Thoracic aorta (tissue), 2 donors: ENCODE measurements around the gene DUSP1. TPM values are rescaled to one million over a fixed set of nuclear protein-coding genes. Genes with fewer than 3 reads are reported as not detected.

Source experiments
- ATAC-seq: fragments of 150-250 bp; one replicate; pipeline ENCODE4 v1.8.0; 2017; ENCODE audit warnings: low read depth; ENCODE audit not compliant: insufficient number of reproducible peaks, low FRiP score
- DNase-seq: peaks from one replicate; pipeline ENCODE4 v3.0.0-alpha.2; 2020; ENCODE audit warnings: low spot score
- H3K27ac ChIP-seq, 2 donors: fragments of 200-600 bp; sonication (generic); 1 replicate in 1 of 2; 2 replicates in 1 of 2; pipeline ENCODE4 v1.5.1; 2016; ENCODE audit warnings: mild to moderate bottlenecking in 2 of 2, moderate library complexity in 2 of 2
- H3K27me3 ChIP-seq: fragments of 200-600 bp; sonication (generic); replicated peaks from 2 replicates; pipeline ENCODE4 v1.6.0; 2016; ENCODE audit warnings: mild to moderate bottlenecking; ENCODE audit not compliant: insufficient read depth
- H3K36me3 ChIP-seq: fragments of 200-600 bp; sonication (generic); one replicate; pipeline ENCODE4 v1.5.1; 2016
- H3K4me1 ChIP-seq, 2 donors: fragments of 200-600 bp; sonication (generic); 1 replicate in 1 of 2; 2 replicates in 1 of 2; pipeline versions ENCODE4 v1.5.1 to v1.6.0; 2016; ENCODE audit warnings: low read depth in 2 of 2, mild to moderate bottlenecking in 1 of 2; ENCODE audit not compliant: control insufficient read depth in 1 of 2
- H3K4me3 ChIP-seq: fragments of 200-600 bp; sonication (generic); 2 replicates; pipeline ENCODE4 v1.5.1; 2016; ENCODE audit warnings: mild to moderate bottlenecking
- H3K9me3 ChIP-seq: fragments of 200-600 bp; sonication (generic); 2 replicates; pipeline ENCODE4 v1.5.1; 2016
- total RNA-seq, 2 donors: library from RNA; depleted of rRNA; stranded (reverse); fragments of >200 nt; gene quantifications; one replicate each; pipeline versions ENCODE4 v1.1.0 to v1.2.3, GENCODE V29; 2016
- TF ChIP-seq, protein P1 (sequence below): fragments of 200-600 bp; sonication (generic); IDR thresholded peaks from one replicate; pipeline ENCODE4 v1.5.1; 2019; ENCODE audit warnings: antibody characterized with exemption

Gene DUSP1
- total RNA-seq, 2 donors from 2014 or later: 813 to 3,699 TPM

- peaks cover 25 to 53% of the 10 kb centered on the region in 2 donors for H3K4me1 ChIP-seq
- no peaks in the 10 kb centered on the region for H3K9me3 ChIP-seq
- TF ChIP-seq, protein P1, sequence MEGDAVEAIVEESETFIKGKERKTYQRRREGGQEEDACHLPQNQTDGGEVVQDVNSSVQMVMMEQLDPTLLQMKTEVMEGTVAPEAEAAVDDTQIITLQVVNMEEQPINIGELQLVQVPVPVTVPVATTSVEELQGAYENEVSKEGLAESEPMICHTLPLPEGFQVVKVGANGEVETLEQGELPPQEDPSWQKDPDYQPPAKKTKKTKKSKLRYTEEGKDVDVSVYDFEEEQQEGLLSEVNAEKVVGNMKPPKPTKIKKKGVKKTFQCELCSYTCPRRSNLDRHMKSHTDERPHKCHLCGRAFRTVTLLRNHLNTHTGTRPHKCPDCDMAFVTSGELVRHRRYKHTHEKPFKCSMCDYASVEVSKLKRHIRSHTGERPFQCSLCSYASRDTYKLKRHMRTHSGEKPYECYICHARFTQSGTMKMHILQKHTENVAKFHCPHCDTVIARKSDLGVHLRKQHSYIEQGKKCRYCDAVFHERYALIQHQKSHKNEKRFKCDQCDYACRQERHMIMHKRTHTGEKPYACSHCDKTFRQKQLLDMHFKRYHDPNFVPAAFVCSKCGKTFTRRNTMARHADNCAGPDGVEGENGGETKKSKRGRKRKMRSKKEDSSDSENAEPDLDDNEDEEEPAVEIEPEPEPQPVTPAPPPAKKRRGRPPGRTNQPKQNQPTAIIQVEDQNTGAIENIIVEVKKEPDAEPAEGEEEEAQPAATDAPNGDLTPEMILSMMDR: no peak
- no peaks in the 10 kb centered on the region for H3K27me3 ChIP-seq
- no peaks in the 10 kb centered on the region for H3K36me3 ChIP-seq
- H3K4me3 ChIP-seq: no peak overlapping the region
- peak overlapping the region; percentile 43 to 47 for H3K27ac ChIP-seq
- ATAC-seq (peak; percentile 27), DNase-seq (peak; percentile 46)
These were observed 30.2 kb upstream of the DUSP1 start for GRCh38 chr5:172801179-172801671.

GRCh38 chr5:172800088-172800551 lies 29.1 kb upstream of the DUSP1 start:
- Histone ChIP-seq H3K27ac (peak overlapping the region; percentile 63 to 96), H3K27me3 (no peaks in the 10 kb centered on the region), H3K36me3 (no peaks in the 10 kb centered on the region), H3K9me3 (no peaks in the 10 kb centered on the region), H3K4me1 (peaks cover 31 to 61% of the 10 kb centered on the region in 2 donors), H3K4me3 (no peak overlapping the region)
- DNase-seq: peak; percentile 54
- ATAC-seq: no peak
- TF ChIP-seq, protein P1: no peak

DNA sequence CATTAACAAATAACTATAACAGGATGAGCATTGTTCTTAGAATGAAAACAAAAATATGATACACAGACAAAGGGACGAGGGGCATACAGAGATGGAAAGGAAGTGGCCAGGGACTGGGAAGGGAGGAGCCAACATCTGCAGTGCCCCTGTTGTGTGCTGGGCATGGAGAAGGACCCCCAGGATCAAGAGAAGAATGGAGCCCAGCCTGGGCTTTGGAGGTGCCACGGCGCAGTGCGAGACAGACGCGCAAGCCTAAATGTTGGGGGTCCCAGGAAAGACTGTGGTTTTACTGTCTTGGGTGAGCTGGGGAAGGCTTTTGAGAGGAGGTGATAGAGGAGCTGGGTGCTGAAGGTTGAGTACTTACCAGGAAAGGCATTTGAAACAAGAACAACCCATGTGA lies 28.4 kb upstream of the DUSP1 start:
- ATAC-seq (no peak), DNase-seq (no peak)
- Histone ChIP-seq H3K36me3 (no peaks in the 10 kb centered on the region), H3K27me3 (no peaks in the 10 kb centered on the region), H3K27ac (peak overlapping the region; percentile 63 to 96), H3K4me3 (no peak overlapping the region), H3K9me3 (no peaks in the 10 kb centered on the region), H3K4me1 (peaks cover 35 to 68% of the 10 kb centered on the region in 2 donors)
- TF ChIP-seq, protein P1: no peak

DNA sequence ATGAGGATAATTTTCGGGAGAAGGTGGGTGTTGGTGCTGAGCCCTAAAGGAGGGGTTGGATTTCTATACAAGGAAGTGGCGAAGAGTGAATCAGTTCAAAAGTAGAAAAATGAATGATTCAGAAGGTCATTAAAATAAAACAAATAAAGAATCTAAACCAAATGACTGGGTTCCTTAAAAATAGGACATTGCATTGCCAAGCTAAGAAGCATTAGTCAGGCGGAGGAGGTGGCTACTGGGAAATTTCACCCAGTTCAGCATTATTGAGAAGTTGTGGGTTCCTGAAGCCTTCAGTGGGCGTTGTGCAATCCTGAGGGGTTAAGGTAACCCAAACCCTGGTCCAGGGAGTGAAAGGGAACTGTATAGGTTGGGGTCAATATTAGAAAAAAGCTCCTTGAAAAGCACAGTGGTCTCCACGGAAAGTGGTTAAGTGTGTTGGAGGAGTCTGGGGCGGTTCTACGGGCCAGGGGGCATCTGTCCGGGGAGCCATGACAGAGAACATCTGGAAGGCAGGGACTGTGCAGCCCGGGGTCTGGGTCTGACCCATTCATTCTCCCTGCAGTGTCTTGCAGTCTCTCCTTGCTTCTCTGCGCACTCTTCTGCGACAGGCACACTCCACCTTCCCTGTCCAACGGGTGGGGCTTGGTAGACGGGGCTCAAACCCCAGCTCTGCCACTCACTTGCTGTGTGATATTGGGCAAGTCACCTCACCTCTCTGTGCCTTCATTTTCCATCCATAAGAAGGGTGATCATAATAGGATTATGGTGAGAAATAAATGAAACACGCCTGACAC lies 27.6 kb upstream of the DUSP1 start:
- peaks cover 41 to 76% of the 10 kb centered on the region in 2 donors for H3K4me1 ChIP-seq
- peak overlapping the region; percentile 9 for H3K4me3 ChIP-seq
- DNase-seq (peak; percentile 46), ATAC-seq (peak; percentile 61)
- no peaks in the 10 kb centered on the region for H3K27me3 ChIP-seq
- no peaks in the 10 kb centered on the region for H3K36me3 ChIP-seq
- no peaks in the 10 kb centered on the region for H3K9me3 ChIP-seq
- TF ChIP-seq, protein P1: no peak
- H3K27ac ChIP-seq: peak overlapping the region; percentile 92 to 96

- ATAC-seq (no peak), DNase-seq (no peak)
- no peaks in the 10 kb centered on the region for H3K36me3 ChIP-seq
- TF ChIP-seq, protein P1: no peak
- H3K4me3 ChIP-seq: no peak overlapping the region
- H3K27ac ChIP-seq: peak overlapping the region; percentile 92 to 96
- H3K27me3 ChIP-seq: no peaks in the 10 kb centered on the region
- peaks cover 43 to 84% of the 10 kb centered on the region in 2 donors for H3K4me1 ChIP-seq
- H3K9me3 ChIP-seq: no peaks in the 10 kb centered on the region
These were observed 26.8 kb upstream of the DUSP1 start for GRCh38 chr5:172797771-172798191.
